Measurements from ENCODE around the gene PCNT. TPM values are rescaled to one million over a fixed set of nuclear protein-coding genes. Genes with fewer than 3 reads are reported as not detected.

Gene PCNT
- total RNA-seq, 3 donors from 2014 or later (not counting 1 experiment from before 2014, with no cell fraction given) = 83.6 to 94.9 (median 84.0) TPM

GRCh38 chr21:46435786-46436227, 111.9 kb downstream of the PCNT start:
- no peaks in the 10 kb centered on the region for H3K27me3 ChIP-seq (ENCODE audit: control insufficient read depth, insufficient read depth, low read length)
- H3K27me3 Mint-ChIP-seq (ENCODE audit: low read depth in 2 of 2) = no peaks in the 10 kb centered on the region
- H3K4me1 ChIP-seq (ENCODE audit: control insufficient read depth, insufficient read depth, low read length) = peaks cover 9% of the 10 kb centered on the region
- ATAC-seq = no peak
- H3K4me3 ChIP-seq (ENCODE audit: low read length) = no peak overlapping the region
- peaks cover 9 to 14% of the 10 kb centered on the region in 2 donors for H3K4me1 Mint-ChIP-seq
- DNase-seq = no peak
- no peaks in the 10 kb centered on the region for H3K9me3 Mint-ChIP-seq
- 98% methylated on average over 29 of the region's 29 CpGs for WGBS (ENCODE audit: insufficient coverage)
- intact Hi-C loops (cut with micrococcal nuclease) = no loop called here
- H3K36me3 Mint-ChIP-seq = peaks cover 9% of the 10 kb centered on the region
- no peak for TF ChIP-seq CTCF (IDR thresholded peaks at IDR 0.05)
- no peak overlapping the region for H3K27ac ChIP-seq (ENCODE audit: low read length)
- no peaks in the 10 kb centered on the region for H3K9me3 ChIP-seq (ENCODE audit: control insufficient read depth, insufficient read depth, low read length)
- H3K36me3 ChIP-seq (ENCODE audit: control insufficient read depth, insufficient read depth, low read length) = peaks cover 49% of the 10 kb centered on the region
- no peak overlapping the region for H3K27ac Mint-ChIP-seq
- no peak overlapping the region for H3K4me3 Mint-ChIP-seq

GRCh38 chr21:46436621-46437020, 112.7 kb downstream of the PCNT start:
- intact Hi-C loops (cut with micrococcal nuclease) = no loop called here
- Histone ChIP-seq H3K4me1 (ENCODE audit: control insufficient read depth, insufficient read depth, low read length) (peaks cover 9% of the 10 kb centered on the region), H3K36me3 (ENCODE audit: control insufficient read depth, insufficient read depth, low read length) (peaks cover 49% of the 10 kb centered on the region), H3K4me3 (ENCODE audit: low read length) (no peak overlapping the region), H3K9me3 (ENCODE audit: control insufficient read depth, insufficient read depth, low read length) (no peaks in the 10 kb centered on the region), H3K27ac (ENCODE audit: low read length) (no peak overlapping the region), H3K27me3 (ENCODE audit: control insufficient read depth, insufficient read depth, low read length) (no peaks in the 10 kb centered on the region)
- H3K4me3 Mint-ChIP-seq = no peak overlapping the region
- WGBS (ENCODE audit: insufficient coverage) = 82% methylated on average over 15 of the region's 15 CpGs
- no peak for DNase-seq
- no peak for ATAC-seq
- H3K27ac Mint-ChIP-seq = peak overlapping the region in 1 of 2 donors; percentile 75
- no peaks in the 10 kb centered on the region for H3K9me3 Mint-ChIP-seq
- peaks cover 7% of the 10 kb centered on the region for H3K36me3 Mint-ChIP-seq
- no peaks in the 10 kb centered on the region for H3K27me3 Mint-ChIP-seq (ENCODE audit: low read depth in 2 of 2)
- TF ChIP-seq CTCF (IDR thresholded peaks at IDR 0.05) = no peak
- H3K4me1 Mint-ChIP-seq = peaks cover 9 to 11% of the 10 kb centered on the region in 2 donors

DNA sequence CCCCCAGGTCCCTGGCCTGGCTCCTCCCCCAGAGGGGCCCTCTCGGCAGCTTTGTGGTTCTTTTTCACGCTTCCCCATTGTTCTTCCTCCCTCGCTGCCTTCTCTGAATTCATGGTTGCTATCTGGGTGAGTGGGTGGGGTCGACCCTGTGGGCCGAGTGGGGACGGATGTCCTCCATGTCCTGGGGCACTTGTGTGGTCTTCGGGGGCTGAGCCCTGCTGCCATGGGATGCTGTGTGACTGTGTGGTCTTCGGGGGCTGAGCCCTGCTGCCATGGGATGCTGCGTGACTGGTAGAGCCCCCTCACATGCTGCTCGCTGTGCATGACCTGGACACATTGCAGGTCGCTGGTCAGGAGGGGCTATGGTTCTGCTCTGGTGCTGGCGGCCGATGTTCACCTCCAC, 113.1 kb downstream of the PCNT start:
- intact Hi-C loops (cut with micrococcal nuclease) = no loop called here

More for the DNA sequence above, 113.1 kb downstream of the PCNT start:
- Mint-ChIP-seq H3K27me3 (ENCODE audit: low read depth in 2 of 2) (no peaks in the 10 kb centered on the region), H3K4me1 (peaks cover 7 to 9% of the 10 kb centered on the region in 2 donors), H3K36me3 (peaks cover 2% of the 10 kb centered on the region), H3K4me3 (no peak overlapping the region), H3K27ac (peak overlapping the region in 1 of 2 donors; percentile 75), H3K9me3 (no peaks in the 10 kb centered on the region)
- ATAC-seq = no peak
- H3K27ac ChIP-seq (ENCODE audit: low read length) = no peak overlapping the region
- WGBS (ENCODE audit: insufficient coverage) = 59% methylated on average over 13 of the region's 13 CpGs
- H3K27me3 ChIP-seq (ENCODE audit: control insufficient read depth, insufficient read depth, low read length) = no peaks in the 10 kb centered on the region
- H3K4me1 ChIP-seq (ENCODE audit: control insufficient read depth, insufficient read depth, low read length) = peaks cover 9% of the 10 kb centered on the region
- no peak overlapping the region for H3K4me3 ChIP-seq (ENCODE audit: low read length)
- no peak for DNase-seq
- peaks cover 50% of the 10 kb centered on the region for H3K36me3 ChIP-seq (ENCODE audit: control insufficient read depth, insufficient read depth, low read length)
- no peaks in the 10 kb centered on the region for H3K9me3 ChIP-seq (ENCODE audit: control insufficient read depth, insufficient read depth, low read length)
- TF ChIP-seq CTCF (IDR thresholded peaks at IDR 0.05) = no peak

Data from natural killer cell (primary cell).